Dermis microvascular lymphatic vessel endothelial cell (primary cell): ENCODE measurements around the gene ZNF37A. TPM values are rescaled to one million over a fixed set of nuclear protein-coding genes. Genes with fewer than 3 reads are reported as not detected.
A peak's percentile ranks its signal among the peaks of the same experiment; 100 is the strongest.
"Not testable (repeated sequence)": the region's sequence is repeated elsewhere in the genome, so short reads cannot be mapped to it uniquely, and the experiment has no call there.

Experiments
- DNase-seq, 2 donors: peaks; one replicate each; pipeline versions ENCODE4 v3.0.0 to v3.0.0-alpha.2; 2010; ENCODE audit warnings: low read depth in 2 of 2
- total RNA-seq: library from RNA; depleted of rRNA; stranded (reverse); fragments of >200 nt; gene quantifications from 2 replicates; pipeline ENCODE4 v1.2.1, GENCODE V29; 2014

Gene ZNF37A
- total RNA-seq = 5.1 and 5.8 TPM in 2 replicates

DNA sequence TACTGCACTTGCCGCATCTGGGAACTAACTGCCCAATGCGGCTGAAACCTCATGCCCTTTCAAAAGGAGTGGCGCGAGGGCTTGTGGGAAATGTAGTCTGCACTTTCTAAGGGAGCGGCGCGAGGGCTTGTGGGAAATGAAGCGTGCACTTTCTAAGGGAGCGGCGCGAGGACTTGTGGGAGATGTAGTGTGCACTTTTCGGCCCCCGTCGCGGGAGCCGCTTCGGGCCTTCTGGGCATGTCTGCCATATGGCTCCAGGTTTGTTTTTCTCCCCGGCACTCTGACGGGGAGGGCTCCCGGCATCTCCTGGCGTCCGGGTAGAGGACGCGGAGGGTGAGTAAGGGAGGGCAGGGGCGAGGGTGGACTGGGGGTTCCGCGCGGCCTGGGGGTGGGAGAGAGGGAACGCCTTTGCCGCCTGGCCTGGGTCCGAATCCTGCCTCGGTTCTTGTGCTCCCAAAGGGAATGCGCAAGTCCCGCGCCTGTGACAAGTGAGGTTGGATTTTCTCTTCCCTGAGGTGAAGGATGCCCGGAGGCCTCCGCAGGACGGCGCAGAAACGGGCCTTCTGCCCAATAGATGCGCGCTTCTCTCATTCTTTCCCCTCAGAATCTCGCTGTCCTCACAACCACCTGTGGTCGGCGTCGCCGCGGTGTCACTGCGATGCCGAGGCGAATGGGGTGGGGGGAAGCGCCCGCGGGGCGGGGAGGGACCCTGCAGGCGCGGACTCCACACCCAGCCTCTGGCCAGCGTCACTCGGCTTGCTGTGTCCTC, at the start of gene ZNF37A:
ZNF37A (plus strand) TSS at position 180 of the 769 bp plus-strand sequence. CDS start 2,281 bp downstream, outside the sequence.
- peak; percentile 93 to 98 for DNase-seq

- no peak for DNase-seq
These were observed 49.0 kb upstream of the ZNF37A start for GRCh38 chr10:38045129-38045528.

DNA sequence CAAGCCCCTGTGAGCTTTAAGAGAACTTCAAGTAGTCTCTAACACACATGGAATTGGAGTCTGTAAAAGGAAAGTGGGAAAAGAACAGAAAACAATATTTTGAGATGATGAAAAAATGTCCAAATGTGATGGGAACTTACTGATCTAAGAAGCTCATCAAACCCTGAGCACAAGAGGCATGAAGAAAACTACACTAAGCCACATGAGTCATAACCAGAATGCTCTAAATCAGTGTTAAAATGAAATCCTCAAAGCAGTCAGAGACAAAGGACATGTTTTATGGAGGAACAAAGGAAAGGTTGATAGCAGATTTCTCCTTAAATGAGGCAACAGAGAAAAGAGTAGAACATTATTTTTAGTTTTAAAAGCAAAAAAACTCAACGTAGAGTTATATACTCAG, 46.5 kb upstream of the ZNF37A start:
- DNase-seq = no peak

DNA sequence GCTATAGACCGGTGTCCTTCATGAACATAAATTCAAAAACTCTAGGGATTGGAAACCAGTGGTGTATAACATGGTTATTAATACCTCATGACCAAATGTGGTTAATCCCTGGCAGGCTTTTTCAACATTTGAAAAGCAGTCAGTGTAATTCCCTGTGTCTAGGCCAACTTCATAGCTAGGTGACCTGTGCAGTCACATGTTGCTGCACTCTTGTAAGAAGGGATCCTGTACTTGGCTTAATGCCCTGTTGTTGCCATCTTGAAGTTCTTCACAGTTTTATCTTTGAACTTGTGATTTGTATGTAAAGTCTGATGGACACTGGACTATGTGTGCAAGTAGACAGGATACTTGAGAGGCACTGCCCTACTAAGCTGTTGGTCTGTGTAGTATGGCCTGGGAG, 43.9 kb upstream of the ZNF37A start:
- DNase-seq = no peak

GRCh38 chr10:38054361-38054797, 39.8 kb upstream of the ZNF37A start:
- DNase-seq = no peak

DNA sequence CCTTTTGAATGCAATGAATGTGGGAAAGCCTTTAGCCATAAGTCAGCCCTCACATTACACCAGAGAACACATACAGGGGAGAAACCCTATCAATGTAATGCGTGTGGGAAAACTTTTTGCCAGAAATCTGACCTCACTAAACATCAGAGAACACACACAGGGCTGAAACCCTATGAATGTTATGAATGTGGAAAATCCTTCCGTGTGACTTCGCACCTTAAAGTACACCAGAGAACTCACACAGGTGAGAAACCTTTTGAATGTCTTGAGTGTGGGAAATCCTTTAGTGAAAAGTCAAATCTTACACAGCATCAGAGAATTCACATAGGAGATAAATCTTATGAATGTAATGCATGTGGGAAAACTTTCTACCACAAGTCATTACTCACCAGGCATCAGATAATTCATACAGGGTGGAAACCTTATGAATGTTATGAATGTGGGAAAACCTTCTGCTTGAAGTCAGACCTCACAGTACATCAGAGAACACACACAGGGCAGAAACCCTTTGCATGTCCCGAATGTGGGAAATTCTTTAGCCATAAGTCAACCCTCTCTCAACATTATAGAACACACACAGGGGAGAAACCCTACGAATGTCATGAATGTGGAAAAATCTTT, 38.8 kb upstream of the ZNF37A start:
- DNase-seq = not testable (repeated sequence)

GRCh38 chr10:38069663-38070062, 24.5 kb upstream of the ZNF37A start:
- DNase-seq = peak in 1 of 2 donors; percentile 5

GRCh38 chr10:38070501-38070900, 23.6 kb upstream of the ZNF37A start:
- no peak for DNase-seq

DNA sequence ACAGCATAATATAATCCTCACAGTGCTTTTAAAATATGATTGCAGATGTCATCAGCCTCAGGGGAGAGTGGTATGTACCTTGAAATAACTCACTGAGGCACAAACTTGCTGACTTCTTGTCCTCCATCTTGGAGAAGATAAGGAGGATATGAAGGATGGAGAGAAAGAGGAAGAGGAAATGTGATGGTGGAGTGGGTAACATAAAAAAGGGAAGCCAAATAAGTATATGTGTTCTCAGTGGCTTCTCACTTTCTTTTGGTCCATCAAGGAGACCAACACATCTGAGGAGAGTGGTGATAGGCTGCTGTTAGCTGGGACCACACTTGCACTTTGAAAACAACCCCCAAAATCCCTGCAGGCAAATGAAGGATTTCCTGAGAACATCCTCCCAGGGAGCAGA, 21.6 kb upstream of the ZNF37A start:
- DNase-seq = no peak

DNA sequence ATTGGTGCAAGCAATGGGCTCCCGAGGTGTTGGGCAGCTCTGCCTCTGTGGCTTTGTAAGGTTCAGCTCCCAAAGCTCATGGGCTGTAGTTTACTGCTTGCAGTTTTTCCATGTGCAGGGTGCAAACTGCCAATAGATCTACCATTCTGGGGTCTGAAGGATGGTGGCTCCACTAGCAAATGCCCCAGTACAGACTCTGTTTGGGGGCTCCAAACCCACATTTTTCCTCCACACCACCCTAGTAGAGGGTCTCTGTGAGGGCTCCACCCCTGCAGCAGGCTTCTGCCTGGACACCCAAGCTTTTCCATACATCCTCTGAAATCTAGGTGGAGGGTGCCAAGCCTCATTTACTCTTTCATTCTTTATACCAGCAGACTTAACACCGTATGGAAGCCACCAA, 17.4 kb upstream of the ZNF37A start:
- no peak for DNase-seq

GRCh38 chr10:38093318-38093717, 819 bp upstream of the ZNF37A start:
- not testable (repeated sequence) for DNase-seq

- DNase-seq = no peak
These were observed 350 bp upstream of the ZNF37A start for GRCh38 chr10:38093816-38094157.

GRCh38 chr10:38094927-38095574, 914 bp downstream of the ZNF37A start:
- DNase-seq = no peak

- no peak for DNase-seq
These were observed 8.7 kb downstream of the ZNF37A start for GRCh38 chr10:38102880-38103279.

DNA sequence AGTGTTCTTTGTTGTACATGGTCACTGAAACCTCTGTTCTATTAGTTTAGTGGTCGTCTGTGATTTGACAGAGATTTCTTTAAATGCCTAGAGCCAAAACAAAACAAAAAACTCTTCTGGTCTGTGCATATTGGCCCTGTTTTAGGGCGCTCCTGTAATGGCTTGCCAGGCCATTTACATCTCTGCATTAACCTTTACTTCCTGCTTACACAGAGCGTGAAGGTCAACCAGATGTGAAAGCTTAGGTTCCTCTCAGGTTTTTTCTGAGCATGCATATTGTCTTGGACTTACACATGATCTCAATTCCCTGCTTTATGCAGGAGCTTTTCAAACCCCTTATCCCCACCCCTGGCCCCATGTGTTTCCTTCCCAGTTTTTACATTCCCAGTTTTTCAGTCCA, 9.6 kb downstream of the ZNF37A start:
- DNase-seq = no peak

DNA sequence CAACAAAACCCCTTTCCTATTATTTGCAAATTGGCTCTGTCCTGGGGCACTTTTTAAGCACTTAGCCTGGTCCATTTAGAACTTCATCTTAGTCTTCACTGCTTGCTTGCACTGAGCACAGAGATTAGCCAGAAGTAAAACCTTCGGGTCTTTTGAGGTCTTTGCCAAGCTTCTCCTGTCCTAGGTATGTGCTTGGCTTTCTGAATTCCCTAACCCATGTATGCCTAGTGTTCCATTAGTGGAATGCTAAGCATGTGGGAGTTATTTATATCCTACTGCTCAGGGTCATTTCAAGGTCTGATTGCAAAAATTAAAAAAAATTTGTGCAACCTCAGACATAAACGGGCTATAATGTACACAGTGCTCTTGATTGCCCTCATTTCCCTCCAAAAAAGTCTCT, 18.0 kb downstream of the ZNF37A start:
- no peak for DNase-seq

- no peak for DNase-seq
These were observed 24.1 kb downstream of the ZNF37A start for GRCh38 chr10:38118072-38118807.

GRCh38 chr10:38119038-38119437, 24.9 kb downstream of the ZNF37A start:
- DNase-seq = no peak

GRCh38 chr10:38127812-38128211, 33.7 kb downstream of the ZNF37A start:
- DNase-seq = no peak

GRCh38 chr10:38143587-38143986, 49.5 kb downstream of the ZNF37A start:
- DNase-seq = no peak

GRCh38 chr10:38146579-38147333, 52.6 kb downstream of the ZNF37A start:
- no peak for DNase-seq
